ENCODE results near the gene HES5.

The HES5 gene

DNA sequence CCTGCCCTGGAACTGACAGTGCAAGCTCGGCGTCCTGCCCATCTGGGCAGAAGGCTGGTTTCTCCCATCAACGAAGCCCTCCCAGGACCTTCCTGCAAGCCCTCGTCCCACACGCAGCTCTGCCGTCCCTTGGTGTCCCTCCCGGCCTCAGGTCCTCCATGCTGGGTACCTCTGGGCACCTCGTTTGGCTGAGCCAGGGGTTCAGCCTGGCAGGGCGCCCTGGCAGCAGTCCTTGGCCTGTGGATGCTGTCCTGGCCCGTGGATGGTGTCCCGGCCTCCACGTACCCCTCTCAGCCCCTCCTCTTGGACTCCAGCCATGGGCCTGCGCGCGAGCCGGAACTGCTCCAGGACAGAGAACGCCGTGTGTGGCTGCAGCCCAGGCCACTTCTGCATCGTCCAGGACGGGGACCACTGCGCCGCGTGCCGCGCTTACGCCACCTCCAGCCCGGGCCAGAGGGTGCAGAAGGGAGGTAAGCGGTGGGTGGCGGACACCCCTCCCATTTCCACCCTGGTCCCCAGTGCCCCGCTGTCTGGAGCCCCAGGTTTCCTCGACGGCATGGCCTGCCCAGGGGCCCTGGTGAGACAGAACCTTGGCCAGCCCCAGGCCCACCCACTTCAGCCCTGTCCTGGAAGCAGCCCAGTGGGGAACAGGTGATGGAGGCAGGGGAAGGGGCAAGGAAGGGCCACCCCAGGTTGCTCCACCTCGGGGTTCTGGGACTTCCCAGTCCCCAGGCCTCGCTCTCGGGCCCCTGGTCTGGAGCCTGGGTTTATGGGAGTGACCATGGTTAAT lies 29.6 kb upstream of the HES5 start:
- no peak overlapping the region for H3K4me3 ChIP-seq (ENCODE audit: low read depth, low read length)
- H3K27me3 ChIP-seq (ENCODE audit: control insufficient read depth, insufficient read depth, low read length), result no peaks in the 10 kb centered on the region
- H3K36me3 ChIP-seq (ENCODE audit: control insufficient read depth, insufficient read depth, low read length), result no peaks in the 10 kb centered on the region

GRCh38 chr1:2558861-2559260 lies 28.8 kb upstream of the HES5 start:
- Histone ChIP-seq H3K36me3 (ENCODE audit: control insufficient read depth, insufficient read depth, low read length) (no peaks in the 10 kb centered on the region), H3K9ac (no peak overlapping the region), H3K4me3 (ENCODE audit: low read depth, low read length) (no peak overlapping the region), H3K27me3 (ENCODE audit: control insufficient read depth, insufficient read depth, low read length) (no peaks in the 10 kb centered on the region), H3K27ac (no peak overlapping the region), H3K79me2 (no peaks in the 10 kb centered on the region), H3K4me2 (ENCODE audit: low read length) (no peak overlapping the region), H3K4me1 (peaks cover 4% of the 10 kb centered on the region), H3K9me3 (ENCODE audit: control insufficient read depth, low read length) (no peaks in the 10 kb centered on the region), H2AFZ (no peak overlapping the region)
- no peak for TF ChIP-seq CTCF (IDR thresholded peaks at IDR 0.05)

More for the DNA sequence above, 29.6 kb upstream of the HES5 start:
- Histone ChIP-seq H3K79me2 (no peaks in the 10 kb centered on the region), H2AFZ (no peak overlapping the region), H3K9ac (no peak overlapping the region), H3K27ac (no peak overlapping the region), H3K9me3 (ENCODE audit: control insufficient read depth, low read length) (no peaks in the 10 kb centered on the region), H3K4me1 (peaks cover 4% of the 10 kb centered on the region), H3K4me2 (ENCODE audit: low read length) (no peak overlapping the region)
- TF ChIP-seq CTCF (IDR thresholded peaks at IDR 0.05), result no peak

- Histone ChIP-seq H2AFZ (no peak overlapping the region), H3K79me2 (no peaks in the 10 kb centered on the region), H3K9me3 (ENCODE audit: control insufficient read depth, low read length) (no peaks in the 10 kb centered on the region), H3K36me3 (ENCODE audit: control insufficient read depth, insufficient read depth, low read length) (no peaks in the 10 kb centered on the region), H3K9ac (no peak overlapping the region), H3K4me3 (ENCODE audit: low read depth, low read length) (no peak overlapping the region), H3K4me2 (ENCODE audit: low read length) (no peak overlapping the region), H3K4me1 (peaks cover 4% of the 10 kb centered on the region), H3K27ac (no peak overlapping the region), H3K27me3 (ENCODE audit: control insufficient read depth, insufficient read depth, low read length) (no peaks in the 10 kb centered on the region)
- TF ChIP-seq CTCF (IDR thresholded peaks at IDR 0.05), result no peak
These were observed 28.4 kb upstream of the HES5 start for GRCh38 chr1:2558420-2558819.

DNA sequence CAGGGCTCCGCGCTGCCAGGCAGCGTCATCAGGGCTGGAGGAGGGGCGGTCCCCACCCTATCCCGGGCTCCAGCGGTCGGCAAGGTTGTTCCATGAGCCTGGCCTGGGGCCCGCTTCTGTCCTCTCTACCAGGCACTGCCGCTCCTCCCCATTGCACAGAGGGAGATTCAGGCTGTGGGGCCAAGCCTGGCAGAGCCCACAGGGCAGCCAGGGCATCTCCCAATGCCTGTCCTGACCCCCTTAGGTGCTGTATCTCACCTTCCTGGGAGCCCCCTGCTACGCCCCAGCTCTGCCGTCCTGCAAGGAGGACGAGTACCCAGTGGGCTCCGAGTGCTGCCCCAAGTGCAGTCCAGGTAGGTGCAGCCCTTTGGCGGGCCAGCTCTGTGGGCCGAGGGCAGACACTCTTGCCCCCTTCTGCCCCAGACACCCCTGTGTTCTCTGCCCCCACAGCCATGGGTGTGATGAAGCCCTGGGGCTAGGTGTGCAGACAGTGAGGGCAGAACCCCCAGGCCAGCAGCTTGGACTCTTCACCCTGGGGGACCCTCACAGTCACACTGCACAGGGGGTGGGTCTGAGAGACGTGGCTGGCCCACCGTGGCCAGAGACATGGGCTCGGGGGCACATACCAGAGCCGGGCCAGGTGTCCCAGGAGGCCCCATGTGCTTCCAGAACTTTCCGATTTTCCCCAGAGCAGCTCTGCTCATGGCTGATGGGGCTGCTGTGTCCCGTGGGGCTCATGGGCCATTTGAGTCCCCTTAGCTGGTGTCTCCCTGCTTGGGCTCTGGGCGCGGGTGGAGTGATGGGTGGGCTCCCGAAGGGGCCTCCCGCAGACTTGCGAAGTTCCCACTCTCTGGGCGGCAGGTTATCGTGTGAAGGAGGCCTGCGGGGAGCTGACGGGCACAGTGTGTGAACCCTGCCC lies 27.7 kb upstream of the HES5 start:
- TF ChIP-seq CTCF (IDR thresholded peaks at IDR 0.05), result no peak
- no peaks in the 10 kb centered on the region for H3K9me3 ChIP-seq (ENCODE audit: control insufficient read depth, low read length)
- peak overlapping the region; percentile 95 for H3K27ac ChIP-seq
- H3K4me2 ChIP-seq (ENCODE audit: low read length), result peak overlapping the region; percentile 99
- no peaks in the 10 kb centered on the region for H3K36me3 ChIP-seq (ENCODE audit: control insufficient read depth, insufficient read depth, low read length)
- H3K27me3 ChIP-seq (ENCODE audit: control insufficient read depth, insufficient read depth, low read length), result no peaks in the 10 kb centered on the region
- H3K79me2 ChIP-seq, result no peaks in the 10 kb centered on the region
- H3K9ac ChIP-seq, result no peak overlapping the region
- H2AFZ ChIP-seq, result peak overlapping the region; percentile 74
- peaks cover 4% of the 10 kb centered on the region for H3K4me1 ChIP-seq
- peak overlapping the region; percentile 84 for H3K4me3 ChIP-seq (ENCODE audit: low read depth, low read length)
